BJ (cell line): Measurements from ENCODE around the gene WDR35. TPM values are rescaled to one million over a fixed set of nuclear protein-coding genes. Genes with fewer than 3 reads are reported as not detected.

Experiments used
- CTCF ChIA-PET: fragments of 350-600 bp; formaldehyde crosslinking; extraction: SDS; loops from one replicate; lab custom pipeline; 2021; ENCODE audit warnings: antibody characterized with exemption, inconsistent platforms; lab: Yijun Ruan, JAX
- POLR2A ChIA-PET: fragments of 300-600 bp; sonication (Branson Sonifier 250); formaldehyde crosslinking; extraction: SDS; loops from one replicate; lab custom pipeline; 2021; ENCODE audit warnings: antibody characterized with exemption; lab: Charles Lee
- DNase-seq: peaks from one replicate; pipeline ENCODE4 v3.0.0-alpha.2; 2011; ENCODE audit warnings: low read depth
- H3K27me3 ChIP-seq: 2 replicates; pipeline ENCODE4 v1.6.0; 2011; ENCODE audit warnings: low read length; ENCODE audit not compliant: control insufficient read depth, insufficient read depth
- H3K36me3 ChIP-seq: 2 replicates; pipeline ENCODE4 v1.5.1; 2011; ENCODE audit warnings: low read length; ENCODE audit not compliant: control insufficient read depth, insufficient read depth
- H3K4me3 ChIP-seq: 2 replicates; pipeline ENCODE4 v1.5.1; 2011; ENCODE audit warnings: low read depth, mild to moderate bottlenecking, control low read depth, low read length
- polyA plus RNA-seq: library from polyadenylated mRNA; depleted of rRNA; stranded (reverse); fragments of >200 nt; gene quantifications from 2 replicates; pipeline ENCODE4 v1.2.3, GENCODE V29; 2011
- TF ChIP-seq, protein P1 (sequence below): IDR thresholded peaks from 2 replicates; pipeline ENCODE4 v1.5.1; 2011; ENCODE audit warnings: low read depth, mild to moderate bottlenecking, control low read depth, inconsistent platforms, low read length, moderate library complexity; ENCODE audit not compliant: insufficient read depth

WDR35 gene
- polyA plus RNA-seq, 1 experiment = 2.5 TPM

DNA sequence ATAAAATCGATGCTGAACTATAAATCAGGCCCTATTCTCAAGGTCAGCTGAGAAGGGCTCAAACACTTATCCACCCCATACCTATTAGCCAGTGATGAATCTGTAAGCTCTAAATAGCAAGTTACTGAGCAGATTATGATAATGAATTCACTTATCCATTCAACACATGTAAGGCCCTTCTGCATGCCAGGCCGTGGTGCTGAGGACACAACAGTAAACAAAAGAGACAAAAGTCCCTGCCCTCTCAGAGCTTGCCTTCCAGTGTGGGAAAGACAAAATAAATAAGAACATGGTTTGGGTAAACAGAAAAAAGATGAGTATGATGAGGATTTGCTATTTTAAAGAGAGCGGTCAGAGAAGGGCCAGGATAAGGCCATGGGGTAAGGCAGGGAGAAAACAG is 99.8 kb downstream of the WDR35 start:
- TF ChIP-seq, protein P1, sequence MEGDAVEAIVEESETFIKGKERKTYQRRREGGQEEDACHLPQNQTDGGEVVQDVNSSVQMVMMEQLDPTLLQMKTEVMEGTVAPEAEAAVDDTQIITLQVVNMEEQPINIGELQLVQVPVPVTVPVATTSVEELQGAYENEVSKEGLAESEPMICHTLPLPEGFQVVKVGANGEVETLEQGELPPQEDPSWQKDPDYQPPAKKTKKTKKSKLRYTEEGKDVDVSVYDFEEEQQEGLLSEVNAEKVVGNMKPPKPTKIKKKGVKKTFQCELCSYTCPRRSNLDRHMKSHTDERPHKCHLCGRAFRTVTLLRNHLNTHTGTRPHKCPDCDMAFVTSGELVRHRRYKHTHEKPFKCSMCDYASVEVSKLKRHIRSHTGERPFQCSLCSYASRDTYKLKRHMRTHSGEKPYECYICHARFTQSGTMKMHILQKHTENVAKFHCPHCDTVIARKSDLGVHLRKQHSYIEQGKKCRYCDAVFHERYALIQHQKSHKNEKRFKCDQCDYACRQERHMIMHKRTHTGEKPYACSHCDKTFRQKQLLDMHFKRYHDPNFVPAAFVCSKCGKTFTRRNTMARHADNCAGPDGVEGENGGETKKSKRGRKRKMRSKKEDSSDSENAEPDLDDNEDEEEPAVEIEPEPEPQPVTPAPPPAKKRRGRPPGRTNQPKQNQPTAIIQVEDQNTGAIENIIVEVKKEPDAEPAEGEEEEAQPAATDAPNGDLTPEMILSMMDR = no peak
- CTCF ChIA-PET = no interaction called here
- POLR2A ChIA-PET = no interaction called here
- no peak for DNase-seq
- H3K4me3 ChIP-seq = no peak overlapping the region
- H3K27me3 ChIP-seq = no peaks in the 10 kb centered on the region
- no peaks in the 10 kb centered on the region for H3K36me3 ChIP-seq

DNA sequence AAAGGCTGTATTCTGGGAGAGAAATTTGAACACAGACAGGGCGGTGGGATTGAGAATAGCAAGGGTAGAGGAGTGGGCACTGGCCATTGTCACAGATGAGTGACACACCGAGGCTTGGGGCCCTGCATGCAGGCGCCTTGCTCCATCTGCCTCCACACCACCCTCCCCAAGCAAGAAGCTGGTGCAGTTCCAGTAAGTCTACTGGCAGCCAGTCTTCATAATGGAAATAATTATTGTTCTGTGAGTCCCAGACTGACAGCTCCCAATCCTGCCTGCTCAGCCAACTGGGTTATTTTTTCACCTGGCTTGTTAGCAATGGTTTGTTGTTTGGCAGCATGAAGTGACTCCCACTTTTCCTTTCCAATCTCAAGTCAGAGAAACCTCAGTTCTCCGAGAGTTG is 101.1 kb downstream of the WDR35 start:
- H3K4me3 ChIP-seq = no peak overlapping the region
- TF ChIP-seq, protein P1 = no peak
- ChIA-PET CTCF (no interaction called here), POLR2A (no interaction called here)
- H3K27me3 ChIP-seq = no peaks in the 10 kb centered on the region
- H3K36me3 ChIP-seq = no peaks in the 10 kb centered on the region
- no peak for DNase-seq

DNA sequence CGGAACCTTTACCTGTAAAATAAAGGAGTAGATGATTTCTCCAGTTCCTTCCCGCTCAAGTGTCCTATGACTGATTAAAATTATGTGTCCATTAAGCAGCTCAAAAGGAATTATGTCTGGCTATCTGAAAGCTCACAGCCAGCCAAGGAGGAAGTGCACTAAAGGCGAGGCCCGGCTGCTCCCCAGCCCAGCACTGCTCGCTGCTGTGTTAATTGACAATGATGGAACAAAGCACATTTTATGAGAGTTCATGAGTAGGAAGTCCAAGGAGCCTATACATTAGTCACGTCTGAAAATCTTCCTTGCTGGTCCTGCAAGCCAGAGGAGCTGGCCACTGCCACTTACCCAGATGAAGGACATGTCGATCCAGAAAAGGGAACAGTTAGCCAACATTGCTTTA is 102.4 kb downstream of the WDR35 start:
- CTCF ChIA-PET = no interaction called here
- H3K27me3 ChIP-seq = no peaks in the 10 kb centered on the region
- TF ChIP-seq, protein P1 = no peak
- POLR2A ChIA-PET = no interaction called here
- no peaks in the 10 kb centered on the region for H3K36me3 ChIP-seq
- no peak overlapping the region for H3K4me3 ChIP-seq
- no peak for DNase-seq

DNA sequence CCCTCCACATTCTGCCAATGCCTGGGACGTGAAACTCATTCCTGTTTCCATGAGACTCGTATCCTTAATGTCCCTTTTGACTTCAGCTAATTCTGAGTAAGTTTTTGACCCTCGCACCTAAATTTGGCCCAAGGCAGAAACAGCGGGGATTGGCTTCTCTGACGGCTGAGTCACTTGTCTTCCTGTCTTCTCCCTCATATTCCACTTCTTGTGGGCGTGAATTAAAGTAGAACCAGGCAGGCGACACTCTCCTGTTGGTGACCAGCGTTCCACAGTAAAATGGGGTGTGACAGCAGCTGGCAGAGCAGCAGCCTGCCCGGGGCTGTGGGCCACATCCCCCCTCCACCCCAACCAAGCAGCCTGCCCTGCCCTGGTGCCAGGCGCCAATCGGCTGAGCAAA is 103.6 kb downstream of the WDR35 start:
- ChIA-PET CTCF (no interaction called here), POLR2A (no interaction called here)
- DNase-seq = no peak
- no peaks in the 10 kb centered on the region for H3K36me3 ChIP-seq
- TF ChIP-seq, protein P1 = no peak
- H3K4me3 ChIP-seq = no peak overlapping the region
- H3K27me3 ChIP-seq = no peaks in the 10 kb centered on the region

DNA sequence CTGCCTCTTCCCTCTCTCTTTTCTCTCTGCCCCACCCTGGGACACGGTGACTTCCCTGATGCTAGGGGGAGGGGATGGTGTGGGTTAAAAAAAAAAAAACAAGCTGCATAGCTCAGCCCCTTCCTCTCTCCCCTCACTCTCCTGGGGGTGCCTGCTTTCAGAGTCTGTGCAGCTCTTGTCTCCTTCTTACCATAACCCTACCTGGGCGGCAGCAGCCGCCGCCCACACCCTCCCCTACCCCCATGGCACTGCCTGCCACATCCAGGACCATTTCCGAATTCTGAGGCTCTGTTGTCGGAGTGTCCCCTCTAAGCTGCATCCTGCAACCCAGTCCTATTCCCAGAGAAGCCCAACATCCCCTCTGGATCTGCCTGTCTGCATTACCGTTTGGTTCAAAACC is 104.1 kb downstream of the WDR35 start:
- CTCF ChIA-PET = no interaction called here
- DNase-seq = no peak

More for the DNA sequence above, 104.1 kb downstream of the WDR35 start:
- TF ChIP-seq, protein P1 = no peak
- no peaks in the 10 kb centered on the region for H3K36me3 ChIP-seq
- no peaks in the 10 kb centered on the region for H3K27me3 ChIP-seq
- POLR2A ChIA-PET = no interaction called here
- no peak overlapping the region for H3K4me3 ChIP-seq
